ENCODE results near the gene SGF29. TPM values are rescaled to one million over a fixed set of nuclear protein-coding genes. Genes with fewer than 3 reads are reported as not detected.
"Not testable (repeated sequence)": the region's sequence is repeated elsewhere in the genome, so short reads cannot be mapped to it uniquely, and the experiment has no call there.

The SGF29 gene
- polyA plus RNA-seq, 4 donors: 20.1 to 25.4 (median 20.9) TPM

GRCh38 chr16:28608867-28609596 is 55.3 kb downstream of the SGF29 start:
- DNase-seq (ENCODE audit: low read depth in 4 of 4, low spot score in 3 of 4): not testable (repeated sequence)

- no peak for DNase-seq (ENCODE audit: low read depth in 4 of 4, low spot score in 3 of 4)
Observed at GRCh38 chr16:28609631-28610594, 56.2 kb downstream of the SGF29 start, which contains the start of gene SULT1A1. TSS of gene SULT1A1 (minus strand) at chr16:28610044. CDS start at chr16:28608855, 1,189 bp downstream.

DNA sequence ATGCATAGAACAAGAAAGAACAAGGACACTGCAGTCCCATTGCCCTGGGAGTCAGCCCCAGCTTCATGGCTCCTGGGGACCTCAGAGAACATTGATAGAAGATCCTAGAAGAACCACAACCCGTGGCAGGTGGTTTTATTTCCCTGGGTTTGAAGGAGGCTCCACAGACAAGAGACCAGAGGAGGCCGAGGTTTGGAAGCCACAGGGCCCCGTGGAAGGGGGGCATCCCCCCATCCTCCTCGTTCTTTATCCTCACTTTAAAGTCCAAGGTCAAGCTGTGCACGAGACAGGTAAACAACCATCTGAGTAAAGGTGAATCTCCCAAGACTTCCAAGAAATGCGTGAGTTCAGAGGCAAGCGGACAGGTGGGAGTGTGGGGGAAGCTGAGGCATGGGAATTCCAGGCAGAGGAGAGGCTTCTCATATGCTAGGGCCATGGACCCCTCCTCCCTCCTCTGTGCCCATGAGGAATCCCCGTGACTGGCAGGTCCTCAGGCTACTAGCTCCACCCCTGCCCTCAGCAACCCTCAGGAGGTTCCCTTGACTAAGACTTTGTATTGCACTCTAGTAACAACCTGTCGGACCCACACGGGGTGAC is 57.0 kb downstream of the SGF29 start:
- DNase-seq (ENCODE audit: low read depth in 4 of 4, low spot score in 3 of 4): no peak

GRCh38 chr16:28612359-28613280 is 58.9 kb downstream of the SGF29 start:
- not testable (repeated sequence) for DNase-seq (ENCODE audit: low read depth in 4 of 4, low spot score in 3 of 4)

- DNase-seq (ENCODE audit: low read depth in 4 of 4, low spot score in 3 of 4): not testable (repeated sequence)
Observed at GRCh38 chr16:28613912-28614311, 60.2 kb downstream of the SGF29 start.

- not testable (repeated sequence) for DNase-seq (ENCODE audit: low read depth in 4 of 4, low spot score in 3 of 4)
Observed at GRCh38 chr16:28614561-28614960, 60.8 kb downstream of the SGF29 start.

GRCh38 chr16:28615486-28616223 is 61.9 kb downstream of the SGF29 start:
- DNase-seq (ENCODE audit: low read depth in 4 of 4, low spot score in 3 of 4): not testable (repeated sequence)

GRCh38 chr16:28616224-28616577 is 62.5 kb downstream of the SGF29 start:
- DNase-seq (ENCODE audit: low read depth in 4 of 4, low spot score in 3 of 4): not testable (repeated sequence)

- DNase-seq (ENCODE audit: low read depth in 4 of 4, low spot score in 3 of 4): no peak
Observed at GRCh38 chr16:28616636-28617035, 62.9 kb downstream of the SGF29 start.

GRCh38 chr16:28617874-28618273 is 64.2 kb downstream of the SGF29 start:
- DNase-seq (ENCODE audit: low read depth in 4 of 4, low spot score in 3 of 4): no peak

DNA sequence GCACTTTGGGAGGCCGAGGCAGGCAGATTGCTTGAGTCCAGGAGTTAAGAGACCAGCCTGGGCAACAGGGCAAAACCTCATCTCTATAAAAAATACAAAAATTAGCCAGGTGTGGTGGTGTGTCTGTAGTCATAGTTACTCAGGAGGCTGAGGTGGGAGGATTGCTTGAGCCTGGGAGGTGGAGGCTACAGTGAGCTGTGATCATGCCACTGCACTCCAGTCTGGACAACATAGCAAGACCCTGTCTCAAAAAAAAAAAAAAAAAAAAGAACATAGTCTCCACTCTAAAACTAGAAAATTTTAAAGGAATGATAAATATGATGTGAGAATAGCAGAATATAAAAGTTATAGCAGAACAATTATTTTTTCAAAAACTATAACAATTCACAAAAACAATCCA is 66.6 kb downstream of the SGF29 start:
- not testable (repeated sequence) for DNase-seq (ENCODE audit: low read depth in 4 of 4, low spot score in 3 of 4)

- DNase-seq (ENCODE audit: low read depth in 4 of 4, low spot score in 3 of 4): no peak
Observed at GRCh38 chr16:28621481-28622155, 67.9 kb downstream of the SGF29 start.

DNA sequence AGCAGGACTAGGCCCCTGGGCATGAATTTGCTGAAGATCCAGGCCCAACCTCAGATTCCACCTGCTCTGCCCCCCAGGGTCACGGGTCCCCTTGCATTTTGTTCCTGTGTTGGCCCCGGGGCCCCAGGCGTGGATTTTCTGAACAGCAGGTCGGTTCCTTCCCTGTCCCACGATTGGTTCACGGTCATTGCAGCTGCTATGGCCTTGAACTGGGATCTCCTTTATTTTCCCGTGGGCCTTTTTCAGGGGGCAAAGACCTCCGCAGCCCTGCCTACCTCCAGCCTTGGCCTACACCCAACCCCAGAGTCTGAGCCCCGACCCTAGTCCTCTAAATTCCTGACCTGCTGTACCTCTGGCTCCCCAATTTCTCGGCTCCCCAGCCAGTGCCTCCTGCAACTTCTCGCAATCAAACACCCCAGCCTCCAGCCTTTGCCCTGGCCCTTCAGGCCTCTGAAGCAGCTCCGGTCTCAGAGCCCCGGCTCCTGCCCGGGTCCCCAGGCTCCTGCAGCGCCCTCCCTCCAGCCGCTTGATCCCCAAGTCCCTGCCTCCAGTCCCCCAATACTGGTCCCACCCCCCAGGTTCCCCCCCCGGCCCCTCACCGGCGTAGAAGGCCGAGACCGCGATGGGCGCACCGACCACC is 68.9 kb downstream of the SGF29 start:
- not testable (repeated sequence) for DNase-seq (ENCODE audit: low read depth in 4 of 4, low spot score in 3 of 4)

DNA sequence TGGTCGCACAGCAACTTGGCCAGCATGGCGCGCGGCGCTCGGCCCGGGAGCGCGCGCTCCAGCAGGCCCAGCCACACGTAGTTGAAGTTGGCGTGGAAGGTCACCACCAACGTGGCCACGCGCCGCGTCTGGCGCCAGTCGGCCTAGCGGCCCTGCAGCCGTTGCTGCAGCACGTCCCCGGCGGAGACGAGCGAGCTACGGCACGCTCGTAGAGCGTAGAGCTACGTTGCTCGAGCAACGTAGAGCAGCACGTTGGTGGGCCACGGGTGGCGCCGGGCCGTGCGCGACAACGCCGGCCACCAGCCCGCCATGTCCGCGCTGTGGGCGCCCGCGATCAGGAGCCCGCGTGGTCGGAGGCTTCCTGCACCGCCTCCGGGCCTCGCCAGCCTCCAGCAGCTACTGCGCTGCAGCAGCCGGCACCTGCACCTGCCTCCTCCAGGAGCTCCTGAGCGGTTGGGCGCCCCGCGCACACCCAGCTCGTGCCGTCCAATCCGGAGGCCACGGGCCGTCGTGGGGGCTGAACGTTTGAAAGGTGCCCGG is 69.5 kb downstream of the SGF29 start:
- no peak for DNase-seq (ENCODE audit: low read depth in 4 of 4, low spot score in 3 of 4)

DNA sequence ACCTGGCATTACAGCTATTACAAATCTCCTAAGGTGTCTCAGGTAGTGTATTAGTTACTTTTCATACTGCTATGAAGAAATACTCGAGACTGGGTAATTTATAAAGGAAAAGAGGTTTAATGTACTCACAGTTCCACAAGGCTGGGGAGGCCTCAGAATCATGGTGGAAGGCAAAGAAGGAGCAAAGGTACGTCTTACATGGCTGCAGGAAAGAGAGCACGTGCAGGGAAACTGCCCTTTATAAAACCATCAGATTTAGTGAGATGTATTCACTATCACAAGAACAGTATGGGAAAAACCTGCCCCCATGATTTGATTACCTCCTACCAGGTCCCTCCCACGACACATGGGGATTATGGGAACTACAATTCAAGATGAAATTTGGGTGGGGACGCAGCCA is 77.2 kb downstream of the SGF29 start:
- not testable (repeated sequence) for DNase-seq (ENCODE audit: low read depth in 4 of 4, low spot score in 3 of 4)

GRCh38 chr16:28636093-28636823 is 82.5 kb downstream of the SGF29 start:
- DNase-seq (ENCODE audit: low read depth in 4 of 4, low spot score in 3 of 4): not testable (repeated sequence)

GRCh38 chr16:28637765-28638164 is 84.0 kb downstream of the SGF29 start, which contains the start of gene NPIPB8:
TSS of gene NPIPB8 (plus strand) at chr16:28638065. CDS start at chr16:28638361, 296 bp downstream.
- not testable (repeated sequence) for DNase-seq (ENCODE audit: low read depth in 4 of 4, low spot score in 3 of 4)

Data from left renal pelvis (tissue), 4 donors.